ENCODE data around the gene CCL25. TPM values are rescaled to one million over a fixed set of nuclear protein-coding genes. Genes with fewer than 3 reads are reported as not detected.

Gene CCL25
- total and polyA plus RNA-seq, 2 donors (not counting 3 experiments of a cell fraction or from before 2014, with no cell fraction given) = not detected

GRCh38 chr19:8057545-8058270, 5.1 kb downstream of the CCL25 start:
- DNase-seq (ENCODE audit: low read depth, low spot score) = no peak
- ChIA-PET CTCF (interaction anchor here (0.6 kb wide), 1 partner anchor 31 kb away, joined by 3 read pairs; no protein-coding TSS in a partner anchor), POLR2A (interaction anchor here (0.5 kb wide), 1 partner anchor 175 kb away, joined by 7 read pairs; no protein-coding TSS in a partner anchor)
- no TSS peak for BruUV-seq (replicated peaks)
- Histone ChIP-seq H3K4me1 (ENCODE audit: control insufficient read depth, extremely low read depth, insufficient read depth, low read length) (no peaks in the 10 kb centered on the region), H3K9ac (replicated peaks; ENCODE audit: extremely low read depth, insufficient read depth, low read length) (no peak overlapping the region), H4K20me1 (replicated peaks; ENCODE audit: control insufficient read depth, extremely low read depth, insufficient read depth, low read length) (no peaks in the 10 kb centered on the region), H3K9me3 (replicated peaks; ENCODE audit: control insufficient read depth, insufficient read depth, low read length) (no peaks in the 10 kb centered on the region), H3K79me2 (ENCODE audit: control insufficient read depth, insufficient read depth, low read length) (no peaks in the 10 kb centered on the region), H3K36me3 (ENCODE audit: control insufficient read depth in 2 of 2, extremely low read depth in 1 of 2, insufficient read depth in 2 of 2, low read length in 2 of 2) (no peaks in the 10 kb centered on the region), H3K9me1 (replicated peaks; ENCODE audit: control insufficient read depth, extremely low read depth, insufficient read depth, low read length) (no peaks in the 10 kb centered on the region), H3K27me3 (ENCODE audit: control insufficient read depth in 2 of 2, insufficient read depth in 2 of 2, low read length in 2 of 2) (no peaks in the 10 kb centered on the region), H3K4me3 (replicated peaks in 1 of 3; ENCODE audit: insufficient read depth in 1 of 3, low read depth in 1 of 3, low read length in 3 of 3) (no peak overlapping the region), H2AFZ (ENCODE audit: low read depth, low read length) (no peak overlapping the region), H3K27ac (ENCODE audit: insufficient read depth, low read depth, low read length) (no peak overlapping the region), H3K4me2 (ENCODE audit: insufficient read depth, low read length) (no peak overlapping the region)
- intact Hi-C loops (cut with micrococcal nuclease) = no loop called here
- dilution Hi-C loops (cut with MboI; ENCODE audit: extremely low pct_ligation_motif_present, low sequenced_read_pairs) = no loop called here
- no peak for FAIRE-seq
- no peak for TF ChIP-seq GATA2 (IDR thresholded peaks at IDR 0.05; ENCODE audit: insufficient read depth, insufficient read length, low read depth, low read length)
- no peak for TF ChIP-seq MYC (IDR thresholded peaks at IDR 0.05; ENCODE audit: low read depth, low read length)
- TF ChIP-seq, protein P1, sequence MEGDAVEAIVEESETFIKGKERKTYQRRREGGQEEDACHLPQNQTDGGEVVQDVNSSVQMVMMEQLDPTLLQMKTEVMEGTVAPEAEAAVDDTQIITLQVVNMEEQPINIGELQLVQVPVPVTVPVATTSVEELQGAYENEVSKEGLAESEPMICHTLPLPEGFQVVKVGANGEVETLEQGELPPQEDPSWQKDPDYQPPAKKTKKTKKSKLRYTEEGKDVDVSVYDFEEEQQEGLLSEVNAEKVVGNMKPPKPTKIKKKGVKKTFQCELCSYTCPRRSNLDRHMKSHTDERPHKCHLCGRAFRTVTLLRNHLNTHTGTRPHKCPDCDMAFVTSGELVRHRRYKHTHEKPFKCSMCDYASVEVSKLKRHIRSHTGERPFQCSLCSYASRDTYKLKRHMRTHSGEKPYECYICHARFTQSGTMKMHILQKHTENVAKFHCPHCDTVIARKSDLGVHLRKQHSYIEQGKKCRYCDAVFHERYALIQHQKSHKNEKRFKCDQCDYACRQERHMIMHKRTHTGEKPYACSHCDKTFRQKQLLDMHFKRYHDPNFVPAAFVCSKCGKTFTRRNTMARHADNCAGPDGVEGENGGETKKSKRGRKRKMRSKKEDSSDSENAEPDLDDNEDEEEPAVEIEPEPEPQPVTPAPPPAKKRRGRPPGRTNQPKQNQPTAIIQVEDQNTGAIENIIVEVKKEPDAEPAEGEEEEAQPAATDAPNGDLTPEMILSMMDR (IDR thresholded peaks at IDR 0.05; ENCODE audit: extremely low read depth in 1 of 2, insufficient read depth in 1 of 2, low read depth in 1 of 2, low read length in 2 of 2) = no peak
- TF ChIP-seq POLR2A (IDR thresholded peaks at IDR 0.05; ENCODE audit: low read depth, low read length) = no peak
- TF ChIP-seq JUN (IDR thresholded peaks at IDR 0.05; ENCODE audit: borderline replicate concordance, insufficient read depth, insufficient read length, low read depth) = no peak
- TF ChIP-seq, protein P2, sequence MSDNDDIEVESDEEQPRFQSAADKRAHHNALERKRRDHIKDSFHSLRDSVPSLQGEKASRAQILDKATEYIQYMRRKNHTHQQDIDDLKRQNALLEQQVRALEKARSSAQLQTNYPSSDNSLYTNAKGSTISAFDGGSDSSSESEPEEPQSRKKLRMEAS (IDR thresholded peaks at IDR 0.05; ENCODE audit: insufficient read depth, insufficient read length) = no peak
- no peak for TF ChIP-seq FOS (IDR thresholded peaks at IDR 0.05; ENCODE audit: borderline replicate concordance, insufficient read depth, low read length)
- TF ChIP-seq POLR2AphosphoS5 (IDR thresholded peaks at IDR 0.05; ENCODE audit: insufficient read depth, low read depth, low read length) = no peak
- TF ChIP-seq EZH2 (IDR thresholded peaks at IDR 0.05; ENCODE audit: borderline replicate concordance, low read depth, low read length, severe bottlenecking) = no peak

Measured in endothelial cell of umbilical vein (primary cell).